C4-2B (cell line): ENCODE measurements around the gene FSTL4.

Experiments
- ZFX ChIP-seq: fragments of 450-650 bp; IDR thresholded peaks from 2 replicates; pipeline ENCODE4 v1.6.1; 2017
- TF ChIP-seq, protein P1 (sequence below): fragments of 450-650 bp; conservative IDR thresholded peaks from 2 replicates; pipeline ENCODE4 v1.5.1; 2017; ENCODE audit warnings: mild to moderate bottlenecking

DNA sequence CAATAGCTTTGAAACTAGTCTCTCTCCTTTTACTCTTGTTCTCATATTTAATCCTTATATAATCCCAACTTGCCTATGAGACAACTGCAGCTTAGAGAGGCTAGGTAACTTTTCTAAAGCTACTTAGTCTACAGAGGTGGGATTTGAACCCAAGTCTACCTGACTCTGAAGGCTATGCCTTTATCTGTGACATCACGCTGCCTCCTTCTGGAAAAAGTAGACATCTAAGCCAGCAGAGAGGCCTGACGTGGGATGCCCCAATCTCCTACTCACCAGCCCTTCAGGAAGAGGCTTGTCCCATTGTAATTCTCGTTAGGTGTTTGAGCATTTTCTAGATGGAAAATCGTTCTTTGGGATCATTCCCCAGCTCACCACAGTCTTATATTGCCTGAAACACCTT lies 393.0 kb downstream of the FSTL4 start:
- TF ChIP-seq, protein P1, sequence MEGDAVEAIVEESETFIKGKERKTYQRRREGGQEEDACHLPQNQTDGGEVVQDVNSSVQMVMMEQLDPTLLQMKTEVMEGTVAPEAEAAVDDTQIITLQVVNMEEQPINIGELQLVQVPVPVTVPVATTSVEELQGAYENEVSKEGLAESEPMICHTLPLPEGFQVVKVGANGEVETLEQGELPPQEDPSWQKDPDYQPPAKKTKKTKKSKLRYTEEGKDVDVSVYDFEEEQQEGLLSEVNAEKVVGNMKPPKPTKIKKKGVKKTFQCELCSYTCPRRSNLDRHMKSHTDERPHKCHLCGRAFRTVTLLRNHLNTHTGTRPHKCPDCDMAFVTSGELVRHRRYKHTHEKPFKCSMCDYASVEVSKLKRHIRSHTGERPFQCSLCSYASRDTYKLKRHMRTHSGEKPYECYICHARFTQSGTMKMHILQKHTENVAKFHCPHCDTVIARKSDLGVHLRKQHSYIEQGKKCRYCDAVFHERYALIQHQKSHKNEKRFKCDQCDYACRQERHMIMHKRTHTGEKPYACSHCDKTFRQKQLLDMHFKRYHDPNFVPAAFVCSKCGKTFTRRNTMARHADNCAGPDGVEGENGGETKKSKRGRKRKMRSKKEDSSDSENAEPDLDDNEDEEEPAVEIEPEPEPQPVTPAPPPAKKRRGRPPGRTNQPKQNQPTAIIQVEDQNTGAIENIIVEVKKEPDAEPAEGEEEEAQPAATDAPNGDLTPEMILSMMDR: no peak
- TF ChIP-seq ZFX: no peak
